Lower leg skin (tissue), 4 donors: ENCODE results near the gene GPR17. TPM values are rescaled to one million over a fixed set of nuclear protein-coding genes. Genes with fewer than 3 reads are reported as not detected.

Experiments
- DNase-seq, 2 donors: peaks; one replicate each; pipeline ENCODE4 v3.0.0-alpha.2; 2019; ENCODE audit warnings: low spot score in 2 of 2
- H3K4me3 ChIP-seq: fragments of 200-600 bp; sonication (generic); 2 replicates; pipeline ENCODE4 v1.5.1; 2017; ENCODE audit warnings: mild to moderate bottlenecking, low read depth; ENCODE audit not compliant: poor library complexity, severe bottlenecking
- CTCF ChIP-seq, 3 donors: fragments of 450-650 bp; IDR thresholded peaks; one replicate each; pipeline ENCODE4 v1.5.1; 2016; ENCODE audit warnings: antibody characterized with exemption in 3 of 3, mild to moderate bottlenecking in 3 of 3, moderate library complexity in 2 of 3
- POLR2A ChIP-seq, 2 donors: fragments of 450-650 bp; IDR thresholded peaks; one replicate each; pipeline ENCODE4 v1.6.1; 2016 to 2017; ENCODE audit warnings: antibody characterized with exemption in 2 of 2, mild to moderate bottlenecking in 1 of 2, moderate library complexity in 1 of 2
- WGBS, 2 donors: methylation state at CpG; one replicate each; pipeline ENCODE4 v1.1.5; 2018; 5-methylcytosine and 5-hydroxymethylcytosine counted together
- intact Hi-C: fragments of 100-400 bp; cut with DNase I; formaldehyde crosslinking; loops from one replicate; pipeline ENCODE4 v1.15.0; 2023; ENCODE audit warnings: low total_unique reads
- total RNA-seq, 4 donors: library from RNA; depleted of rRNA; stranded (reverse); fragments of >200 nt; gene quantifications; one replicate each; pipeline ENCODE4 v1.1.0, GENCODE V29; 2016

GPR17 gene
- total RNA-seq, 4 donors from 2014 or later, result 0.88 TPM; not detected in 3

DNA sequence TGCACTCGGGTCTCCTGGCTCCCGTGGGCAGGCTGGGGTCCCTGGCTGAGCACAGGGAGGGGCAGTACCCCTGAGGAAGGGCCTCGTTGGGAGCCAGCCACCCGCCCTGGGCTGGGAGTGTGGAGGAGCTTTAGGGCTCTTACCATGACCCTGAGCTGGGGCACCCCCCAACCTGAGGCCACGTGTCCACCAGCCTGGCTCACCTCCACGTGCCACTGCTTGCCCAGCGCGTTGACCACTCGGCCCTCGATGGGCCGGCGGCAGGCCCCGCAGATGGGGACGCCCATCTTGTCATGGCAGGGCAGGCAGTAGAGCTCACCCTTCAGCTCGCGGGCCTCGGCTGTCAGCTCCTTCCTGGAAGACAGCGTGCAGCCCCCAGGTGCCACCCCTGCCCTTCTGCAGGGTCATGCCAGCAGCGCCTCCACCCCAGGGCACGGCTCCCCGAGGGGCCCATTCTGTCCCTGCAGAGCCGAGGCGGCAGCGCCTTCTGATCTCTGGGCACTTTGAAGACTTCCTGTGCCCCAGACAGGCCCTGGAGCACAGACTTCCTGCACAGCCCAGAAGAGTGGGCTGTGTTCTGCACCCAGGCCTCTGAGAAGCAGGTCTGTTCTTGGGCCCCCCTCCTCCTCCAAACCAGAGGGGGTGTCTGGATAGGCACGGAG lies 4.0 kb upstream of the GPR17 start:
- WGBS, 2 donors, result 68% methylated on average over 14 to 22 of the region's 25 CpGs
- intact Hi-C loops, result no loop called here
- DNase-seq, result no peak
- TF ChIP-seq CTCF (IDR thresholded peaks at IDR 0.05) (no peak), POLR2A (IDR thresholded peaks at IDR 0.05) (no peak)
- no peak overlapping the region for H3K4me3 ChIP-seq

- no peak for TF ChIP-seq POLR2A (IDR thresholded peaks at IDR 0.05)
- no peak overlapping the region for H3K4me3 ChIP-seq
- 75 to 79% methylated on average over 13 to 17 of the region's 17 CpGs for whole genome bisulfite sequencing, 2 donors
- DNase-seq, result no peak
- intact Hi-C loops, result no loop called here
Observed at GRCh38 chr2:127642706-127643438, 3.1 kb upstream of the GPR17 start.

GRCh38 chr2:127643439-127644065 lies 2.4 kb upstream of the GPR17 start:
- intact Hi-C loops, result no loop called here
- no peak overlapping the region for H3K4me3 ChIP-seq

GRCh38 chr2:127644066-127645025 lies 1.6 kb upstream of the GPR17 start:
- no peak for DNase-seq
- 88 to 92% methylated on average over 19 of the region's 19 CpGs for WGBS, 2 donors
- H3K4me3 ChIP-seq, result no peak overlapping the region
- intact Hi-C loops, result no loop called here
- no peak for TF ChIP-seq POLR2A (IDR thresholded peaks at IDR 0.05)
- no peak for TF ChIP-seq CTCF (IDR thresholded peaks at IDR 0.05)

More at GRCh38 chr2:127643439-127644065, 2.4 kb upstream of the GPR17 start:
- TF ChIP-seq CTCF (IDR thresholded peaks at IDR 0.05) (no peak), POLR2A (IDR thresholded peaks at IDR 0.05) (no peak)
- DNase-seq, result no peak
- WGBS, 2 donors, result 86 to 89% methylated on average over 15 of the region's 15 CpGs

GRCh38 chr2:127645026-127645394 lies 943 bp upstream of the GPR17 start:
- H3K4me3 ChIP-seq, result no peak overlapping the region
- 74 to 83% methylated on average over 1 of the region's 1 CpG for WGBS, 2 donors
- no peak for DNase-seq
- TF ChIP-seq POLR2A (IDR thresholded peaks at IDR 0.05), result no peak
- no peak for TF ChIP-seq CTCF (IDR thresholded peaks at IDR 0.05)
- intact Hi-C loops, result no loop called here
